ENCODE data around the gene SCARB1.

GRCh38 chr12:124763594-124763979 is 100.1 kb downstream of the SCARB1 start:
- TF ChIP-seq CTCF (IDR thresholded peaks at IDR 0.05) (no peak), ZFX (IDR thresholded peaks at IDR 0.05; ENCODE audit: borderline replicate concordance) (no peak)

Data from 22Rv1 (cell line).